Uterus (tissue), 2 donors: ENCODE measurements around the gene PPME1.

Experiments
- POLR2A ChIP-seq, 2 donors: fragments of 450-650 bp; IDR thresholded peaks; one replicate each; pipeline ENCODE4 v1.6.1; 2016; ENCODE audit warnings: antibody characterized with exemption in 2 of 2, mild to moderate bottlenecking in 1 of 2, moderate library complexity in 1 of 2
- TF ChIP-seq, protein P1 (sequence below), 4 experiments: fragments of 200-600 bp in 2 of 4; fragments of 450-650 bp in 2 of 4; sonication (generic) in 2 of 4; IDR thresholded peaks; one replicate each; pipeline ENCODE4 v1.5.1; 2016 to 2019; ENCODE audit warnings: antibody characterized with exemption in 4 of 4, mild to moderate bottlenecking in 2 of 4, moderate library complexity in 1 of 4

DNA sequence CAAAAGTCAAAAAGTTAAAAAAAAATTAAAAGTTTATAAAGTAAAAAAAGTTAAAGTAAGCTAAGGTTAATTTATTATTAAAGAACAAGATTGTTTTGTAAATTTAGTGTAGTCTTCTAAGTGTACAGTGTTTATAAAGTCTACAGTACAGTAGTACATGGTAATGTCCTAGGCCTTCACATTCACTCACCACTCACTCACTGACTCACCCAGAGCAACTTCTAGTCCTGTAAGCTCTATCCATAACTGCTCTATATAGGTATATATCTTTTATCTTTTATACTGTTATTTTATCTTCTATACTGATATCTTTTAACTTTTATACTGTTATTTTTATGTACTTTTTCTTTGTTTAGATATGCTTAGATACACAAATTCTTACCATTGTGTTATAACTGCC is 11.4 kb upstream of the PPME1 start:
- TF ChIP-seq, protein P1, sequence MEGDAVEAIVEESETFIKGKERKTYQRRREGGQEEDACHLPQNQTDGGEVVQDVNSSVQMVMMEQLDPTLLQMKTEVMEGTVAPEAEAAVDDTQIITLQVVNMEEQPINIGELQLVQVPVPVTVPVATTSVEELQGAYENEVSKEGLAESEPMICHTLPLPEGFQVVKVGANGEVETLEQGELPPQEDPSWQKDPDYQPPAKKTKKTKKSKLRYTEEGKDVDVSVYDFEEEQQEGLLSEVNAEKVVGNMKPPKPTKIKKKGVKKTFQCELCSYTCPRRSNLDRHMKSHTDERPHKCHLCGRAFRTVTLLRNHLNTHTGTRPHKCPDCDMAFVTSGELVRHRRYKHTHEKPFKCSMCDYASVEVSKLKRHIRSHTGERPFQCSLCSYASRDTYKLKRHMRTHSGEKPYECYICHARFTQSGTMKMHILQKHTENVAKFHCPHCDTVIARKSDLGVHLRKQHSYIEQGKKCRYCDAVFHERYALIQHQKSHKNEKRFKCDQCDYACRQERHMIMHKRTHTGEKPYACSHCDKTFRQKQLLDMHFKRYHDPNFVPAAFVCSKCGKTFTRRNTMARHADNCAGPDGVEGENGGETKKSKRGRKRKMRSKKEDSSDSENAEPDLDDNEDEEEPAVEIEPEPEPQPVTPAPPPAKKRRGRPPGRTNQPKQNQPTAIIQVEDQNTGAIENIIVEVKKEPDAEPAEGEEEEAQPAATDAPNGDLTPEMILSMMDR (IDR thresholded peaks at IDR 0.05) = no peak
- no peak for TF ChIP-seq POLR2A (IDR thresholded peaks at IDR 0.05)
